ENCODE results near the gene CHAF1B.
A peak's percentile ranks its signal among the peaks of the same experiment; 100 is the strongest.

Gene CHAF1B

GRCh38 chr21:36428761-36429432 is 43.7 kb downstream of the CHAF1B start:
- DNase-seq = no peak

- DNase-seq = peak; percentile 80 to 85
Measured at GRCh38 chr21:36429947-36430546, 44.9 kb downstream of the CHAF1B start.

GRCh38 chr21:36430841-36431240 is 45.6 kb downstream of the CHAF1B start:
- DNase-seq = no peak

GRCh38 chr21:36431252-36431651 is 46.1 kb downstream of the CHAF1B start:
- no peak for DNase-seq

GRCh38 chr21:36433059-36433709 is 48.0 kb downstream of the CHAF1B start:
- no peak for DNase-seq

- DNase-seq = no peak
Measured at GRCh38 chr21:36434144-36434543, 49.0 kb downstream of the CHAF1B start.

- no peak for DNase-seq
Measured at GRCh38 chr21:36436829-36437744, 51.9 kb downstream of the CHAF1B start.

GRCh38 chr21:36437745-36438128 is 52.5 kb downstream of the CHAF1B start:
- DNase-seq = no peak

GRCh38 chr21:36441715-36442114 is 56.5 kb downstream of the CHAF1B start:
- no peak for DNase-seq

GRCh38 chr21:36446301-36446700 is 61.1 kb downstream of the CHAF1B start:
- DNase-seq = no peak

GRCh38 chr21:36450511-36450910 is 65.3 kb downstream of the CHAF1B start:
- no peak for DNase-seq

GRCh38 chr21:36451506-36451905 is 66.3 kb downstream of the CHAF1B start:
- no peak for DNase-seq

- DNase-seq = no peak
Measured at GRCh38 chr21:36452281-36452825, 67.2 kb downstream of the CHAF1B start.

GRCh38 chr21:36454093-36454531 is 68.9 kb downstream of the CHAF1B start:
- no peak for DNase-seq

GRCh38 chr21:36454706-36455105 is 69.5 kb downstream of the CHAF1B start:
- no peak for DNase-seq

- no peak for DNase-seq
Measured at GRCh38 chr21:36456729-36457414, 71.7 kb downstream of the CHAF1B start.

- DNase-seq = no peak
Measured at GRCh38 chr21:36459098-36459497, 73.9 kb downstream of the CHAF1B start.

GRCh38 chr21:36460866-36461265 is 75.7 kb downstream of the CHAF1B start:
- no peak for DNase-seq

GRCh38 chr21:36461277-36461917 is 76.2 kb downstream of the CHAF1B start:
- no peak for DNase-seq

- no peak for DNase-seq
Measured at GRCh38 chr21:36461918-36462486, 76.8 kb downstream of the CHAF1B start.

- DNase-seq = no peak
Measured at GRCh38 chr21:36463204-36463603, 78.0 kb downstream of the CHAF1B start.
